Measurements from ENCODE around the gene CTSF.
"Not testable (repeated sequence)": the region's sequence is repeated elsewhere in the genome, so short reads cannot be mapped to it uniquely, and the experiment has no call there.

The CTSF gene

GRCh38 chr11:66556086-66556485, 12.3 kb downstream of the CTSF start:
- DNase-seq: no peak

DNA sequence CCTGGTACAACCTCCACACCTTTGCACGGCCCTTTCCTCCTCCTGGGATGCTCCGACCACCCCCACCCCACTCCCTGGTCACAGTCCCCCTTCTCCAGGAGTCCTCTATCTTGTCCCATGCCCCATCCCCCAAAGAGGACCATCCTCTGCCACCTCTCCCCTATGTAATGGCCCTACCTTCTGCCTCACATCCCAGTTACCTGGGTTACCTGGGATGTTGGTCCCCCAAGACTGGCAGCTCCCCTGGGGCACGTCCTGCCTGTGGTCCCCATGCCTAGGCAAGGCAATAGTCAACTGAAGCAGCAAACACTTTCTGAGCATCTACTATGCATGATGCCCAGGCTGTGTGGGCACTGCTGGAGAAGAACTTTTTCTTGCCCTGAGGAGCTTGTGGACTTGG, 13.0 kb downstream of the CTSF start:
- DNase-seq: no peak

- no peak for DNase-seq
Observed at GRCh38 chr11:66554602-66555001, 13.8 kb downstream of the CTSF start.

GRCh38 chr11:66550887-66551286, 17.5 kb downstream of the CTSF start:
- DNase-seq: no peak

- no peak for DNase-seq
Observed at GRCh38 chr11:66549696-66550095, 18.7 kb downstream of the CTSF start.

DNA sequence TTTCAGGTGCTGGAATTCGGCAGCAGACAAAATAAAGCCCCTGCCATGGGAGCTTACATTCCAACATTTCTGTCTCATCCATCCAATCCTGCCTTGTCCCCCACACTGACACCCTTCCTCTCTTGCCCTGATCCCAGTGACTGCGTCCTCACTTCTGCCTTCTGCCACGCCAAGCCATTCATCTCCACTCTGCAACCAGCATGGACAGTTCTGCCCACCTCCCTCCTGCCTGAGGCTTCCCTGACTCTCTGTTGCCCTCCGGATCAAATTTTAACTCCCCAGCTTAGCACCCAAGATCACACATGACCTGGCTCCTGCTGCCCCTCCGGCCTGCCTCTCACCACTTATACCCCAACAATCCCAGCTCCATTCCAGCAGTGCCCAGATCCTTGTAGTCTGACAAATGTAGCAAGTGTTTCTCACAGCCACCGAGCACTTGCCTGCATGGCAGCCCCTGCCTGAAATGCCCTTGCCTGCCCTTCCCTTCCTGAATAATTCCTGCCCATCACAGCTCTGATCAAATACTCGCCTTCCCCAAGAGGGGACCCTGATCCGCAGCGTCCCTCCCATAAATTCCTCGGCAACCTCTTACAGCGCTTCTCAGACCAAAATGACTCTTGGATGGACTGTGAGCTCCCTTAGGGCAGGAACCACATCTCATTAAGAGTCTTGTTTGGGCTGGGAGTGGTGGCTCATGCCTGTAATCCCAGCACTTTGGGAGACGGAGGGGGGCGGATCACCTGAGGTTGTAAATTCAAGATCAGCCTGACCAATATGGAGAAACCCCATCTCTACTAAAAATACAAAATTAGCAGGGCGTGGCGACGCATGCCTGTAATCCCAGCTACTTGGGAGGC, 19.4 kb downstream of the CTSF start:
- DNase-seq: no peak

- DNase-seq: no peak
Observed at GRCh38 chr11:66548041-66548440, 20.4 kb downstream of the CTSF start.

GRCh38 chr11:66547662-66548009, 20.8 kb downstream of the CTSF start:
- no peak for DNase-seq

- DNase-seq: no peak
Observed at GRCh38 chr11:66546966-66547661, 21.3 kb downstream of the CTSF start.

- DNase-seq: no peak
Observed at GRCh38 chr11:66546368-66546965, 21.9 kb downstream of the CTSF start, which contains the start of gene ACTN3. Gene ACTN3, plus strand, starts transcription at chr11:66546903. Its CDS starts 35 bp downstream, at chr11:66546938.

DNA sequence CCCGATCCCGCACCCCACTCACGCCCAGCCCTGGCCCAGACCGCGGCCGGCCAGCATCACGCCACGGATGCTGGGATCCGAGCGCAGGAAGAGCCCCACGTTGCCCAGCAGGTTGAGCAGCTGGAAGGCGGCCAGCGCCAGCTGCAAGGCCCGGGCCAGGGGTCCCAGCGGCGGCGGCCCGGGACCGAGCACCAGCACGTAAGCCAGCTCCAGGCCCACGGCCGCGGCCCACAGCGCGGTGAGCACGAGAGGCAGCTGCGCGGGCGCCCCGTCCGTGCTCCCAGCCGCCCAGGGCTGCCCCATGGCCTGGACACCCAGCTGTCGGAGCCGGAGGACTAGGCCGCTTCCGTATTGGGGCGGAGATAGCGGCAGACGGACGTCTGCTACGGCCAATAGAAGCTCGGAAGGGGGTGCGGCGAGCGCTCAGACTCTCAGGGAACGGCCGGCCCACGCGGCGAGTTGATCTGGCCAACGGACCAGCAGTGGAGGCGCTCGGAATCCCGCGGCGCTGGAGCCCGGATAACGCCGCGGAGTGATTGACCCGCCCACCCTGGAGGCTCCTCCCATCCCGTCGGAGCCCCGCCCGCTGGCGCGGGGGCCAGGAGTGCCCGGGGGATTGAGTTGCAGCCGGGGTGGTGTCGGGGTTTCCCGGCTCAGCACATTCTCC, 22.6 kb downstream of the CTSF start, which contains the start of gene ZDHHC24:
ZDHHC24 (minus strand) TSS at position 348 of the 667 bp plus-strand sequence; CDS start at position 303, 45 bp downstream.
- DNase-seq: peak; percentile 88

GRCh38 chr11:66544952-66545351, 23.5 kb downstream of the CTSF start:
- DNase-seq: not testable (repeated sequence)

GRCh38 chr11:66543263-66544107, 24.9 kb downstream of the CTSF start:
- no peak for DNase-seq

DNA sequence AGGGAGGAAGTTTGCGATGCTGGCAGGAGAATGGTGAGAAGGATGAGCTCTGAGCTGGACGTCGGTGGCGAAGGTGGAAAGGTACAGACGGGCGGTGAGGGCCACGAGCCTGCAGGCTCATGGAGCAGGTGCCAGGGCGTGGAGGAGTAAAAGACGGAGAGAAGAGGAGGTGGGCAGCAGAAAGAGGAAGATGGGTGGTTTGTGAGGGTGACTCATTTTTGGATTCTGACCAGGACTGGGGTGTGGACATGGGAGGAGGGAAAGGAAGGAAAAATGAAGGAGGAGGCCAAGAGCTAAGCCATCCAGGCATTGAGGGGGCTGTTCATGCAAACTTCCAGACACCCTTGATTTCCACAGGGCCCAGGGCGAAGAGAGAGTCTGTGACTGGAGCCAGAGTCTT, 26.0 kb downstream of the CTSF start:
- DNase-seq: no peak

DNA sequence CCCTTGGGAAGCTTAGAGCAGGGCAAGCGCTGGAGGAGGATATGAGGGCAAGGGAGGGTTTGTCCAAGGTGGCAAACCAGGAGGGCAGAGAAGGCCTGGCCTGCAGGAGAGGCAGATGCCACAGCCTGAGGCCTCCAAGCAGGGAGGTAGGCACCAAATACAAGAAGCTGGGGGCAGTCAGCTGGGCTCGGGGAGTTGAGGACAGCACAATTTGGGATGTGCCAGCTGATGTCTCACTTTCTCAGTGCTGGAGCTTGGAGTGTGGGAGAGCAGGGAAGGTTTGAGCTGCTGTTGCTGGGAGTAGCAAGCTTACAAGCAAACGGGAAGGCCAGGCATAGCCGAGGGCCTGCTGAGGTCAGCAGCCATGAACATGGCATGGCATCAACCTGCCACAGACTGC, 26.5 kb downstream of the CTSF start:
- no peak for DNase-seq

DNA sequence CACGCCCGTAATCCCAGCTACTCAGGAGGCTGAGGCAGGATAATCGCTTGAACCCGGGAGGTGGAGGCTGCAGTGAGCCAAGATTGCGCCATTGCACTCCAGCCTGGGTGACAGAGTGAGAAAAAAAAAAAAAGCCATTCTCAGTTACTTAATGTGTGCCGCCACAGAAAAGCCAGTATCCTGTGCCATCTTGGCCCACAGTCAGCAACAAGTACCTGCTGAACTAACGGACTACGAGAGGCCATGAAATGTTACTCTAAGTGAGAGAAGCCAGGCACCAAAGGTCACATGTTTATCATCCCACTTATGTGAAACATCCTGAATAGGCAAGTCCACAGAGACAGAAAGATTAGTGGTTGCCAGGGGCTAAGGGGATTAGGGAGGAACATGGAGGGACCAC, 27.8 kb downstream of the CTSF start:
- DNase-seq: not testable (repeated sequence)

- DNase-seq: no peak
Observed at GRCh38 chr11:66539870-66540213, 28.6 kb downstream of the CTSF start.

DNA sequence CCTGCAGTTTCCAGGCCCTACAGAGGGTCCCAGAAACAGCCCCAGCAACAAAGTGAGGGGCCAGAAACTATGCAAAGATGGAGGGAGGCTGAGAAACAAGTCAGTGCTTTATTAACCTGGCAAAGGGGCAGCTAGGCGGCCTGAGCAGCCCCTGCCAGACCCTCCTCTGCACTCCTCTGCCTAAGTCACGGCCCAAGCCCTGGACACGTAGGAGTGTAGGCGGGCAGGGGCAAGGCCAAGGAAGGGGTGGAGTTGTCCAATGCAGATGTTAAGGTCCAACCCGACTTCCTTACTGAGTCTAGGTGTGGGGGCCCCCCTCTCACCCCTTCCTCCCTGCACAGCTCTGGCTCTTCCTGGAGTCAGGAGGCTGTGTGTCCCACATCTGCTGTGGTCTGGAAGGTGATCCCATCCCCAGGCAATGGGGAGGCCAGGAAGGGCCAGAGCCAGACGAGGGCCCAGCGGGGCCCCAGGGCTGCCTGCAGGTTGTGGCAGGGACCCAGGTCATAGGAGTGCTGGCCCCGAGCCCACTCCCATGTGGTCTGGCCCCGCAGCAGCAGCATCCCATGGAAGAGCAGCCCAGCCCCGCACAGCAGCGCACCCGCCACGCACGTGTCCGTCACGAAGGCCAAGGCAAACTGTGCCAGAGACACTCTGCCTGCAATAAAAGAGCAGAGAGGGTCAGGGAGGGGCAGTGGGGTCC, 29.1 kb downstream of the CTSF start:
- no peak for DNase-seq

DNA sequence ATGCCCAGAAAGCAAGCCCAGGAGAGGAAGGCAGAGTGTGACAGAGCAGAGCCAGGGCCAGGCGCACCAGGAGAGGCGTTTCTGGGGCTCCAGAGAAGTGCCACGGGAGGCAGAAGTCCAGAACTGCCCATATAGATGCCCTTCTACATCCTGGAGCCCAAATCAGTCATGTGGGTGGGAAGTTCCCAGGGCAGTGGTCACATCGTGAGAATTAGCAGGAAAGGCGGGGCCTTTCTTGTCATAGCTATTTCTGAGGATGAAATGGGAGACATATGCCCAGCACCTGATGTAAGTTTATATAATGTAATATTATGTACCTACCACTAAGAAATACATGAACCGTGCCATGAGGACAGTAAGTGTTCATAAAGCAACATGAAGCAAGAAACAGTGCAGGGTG, 35.6 kb downstream of the CTSF start:
- no peak for DNase-seq

- DNase-seq: no peak
Observed at GRCh38 chr11:66531841-66532240, 36.6 kb downstream of the CTSF start.

DNA sequence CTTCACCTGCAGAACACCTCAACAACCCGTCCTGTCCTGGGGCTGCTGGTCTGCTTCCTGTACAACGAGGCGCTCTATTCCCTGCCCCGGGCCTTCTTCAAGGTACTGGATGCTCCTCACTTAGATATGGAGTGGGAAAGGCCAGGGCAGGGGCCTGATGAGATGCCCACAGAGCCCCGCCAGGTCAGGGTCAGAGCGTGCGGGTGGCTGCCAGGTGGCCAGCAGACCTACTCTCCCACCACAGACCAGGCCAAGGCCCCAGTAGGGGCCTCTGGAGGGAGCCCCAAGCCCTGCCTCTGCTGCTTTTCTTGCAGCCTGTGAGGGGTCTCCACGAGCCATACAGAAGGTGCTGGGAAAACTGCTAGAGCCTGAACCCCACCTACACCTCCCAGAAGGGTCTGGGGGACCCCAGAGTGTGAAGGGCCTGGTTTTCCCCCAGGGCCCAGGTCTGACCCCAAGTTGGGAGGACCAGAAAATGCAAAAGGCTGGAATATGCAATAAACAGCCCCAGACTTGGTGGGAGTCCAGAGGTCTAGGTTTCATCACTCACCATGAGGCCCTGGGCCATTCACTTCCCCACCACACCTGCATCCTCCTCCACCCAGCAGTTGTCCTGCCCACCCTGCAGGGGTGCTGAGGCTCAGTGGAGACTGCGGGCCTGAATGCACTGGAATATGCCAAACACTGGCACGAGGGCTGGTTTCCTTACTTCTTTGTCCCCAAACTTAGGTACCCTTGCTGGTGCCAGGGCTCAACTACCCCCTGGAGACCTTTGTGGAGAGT, 37.3 kb downstream of the CTSF start:
- no peak for DNase-seq
